Measurements from ENCODE around the gene CCL27. TPM values are rescaled to one million over a fixed set of nuclear protein-coding genes. Genes with fewer than 3 reads are reported as not detected.

CCL27 gene
- total and polyA plus RNA-seq, 4 donors: not detected

DNA sequence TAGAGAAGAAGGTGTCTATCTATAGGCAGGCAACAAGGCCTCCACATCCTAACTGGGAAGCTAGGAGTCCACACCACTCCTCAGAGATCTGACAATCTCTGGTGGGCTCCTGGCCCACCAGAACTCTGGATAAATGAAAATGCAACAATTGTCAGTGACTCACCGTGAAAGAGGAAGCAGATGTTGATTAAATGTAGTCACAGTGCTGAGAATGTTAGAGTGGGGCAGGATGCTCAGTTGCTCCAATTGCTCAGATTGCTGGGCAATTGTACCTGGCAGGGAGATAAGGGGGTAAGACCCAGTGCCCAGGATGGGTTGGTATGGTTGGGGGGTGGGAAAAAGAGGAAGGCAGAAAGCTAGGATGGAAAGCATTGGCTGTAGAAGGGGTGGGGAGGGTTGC, 24.3 kb upstream of the CCL27 start:
- H3K9me3 ChIP-seq (ENCODE audit: control insufficient read depth, low read length): no peaks in the 10 kb centered on the region
- no peak overlapping the region for H3K4me3 ChIP-seq (ENCODE audit: low read length in 2 of 2)
- no peaks in the 10 kb centered on the region for H3K27me3 ChIP-seq (ENCODE audit: control insufficient read depth in 1 of 2, insufficient read depth in 2 of 2, low read length in 1 of 2)
- DNase-seq: no peak
- H3K27ac ChIP-seq (ENCODE audit: low read depth in 1 of 2, low read length in 2 of 2): no peak overlapping the region
- no peak for ATAC-seq (ENCODE audit: low FRiP score)
- no peaks in the 10 kb centered on the region for H3K36me3 ChIP-seq (ENCODE audit: control insufficient read depth in 1 of 2, insufficient read depth in 2 of 2, low read length in 1 of 2)
- WGBS, 2 donors: 59 to 79% methylated on average over 1 of the region's 1 CpG
- no peaks in the 10 kb centered on the region for H3K4me1 ChIP-seq (ENCODE audit: control insufficient read depth in 1 of 2, insufficient read depth in 2 of 2, low read length in 2 of 2)
- intact Hi-C loops (cut with DNase I): no loop called here

DNA sequence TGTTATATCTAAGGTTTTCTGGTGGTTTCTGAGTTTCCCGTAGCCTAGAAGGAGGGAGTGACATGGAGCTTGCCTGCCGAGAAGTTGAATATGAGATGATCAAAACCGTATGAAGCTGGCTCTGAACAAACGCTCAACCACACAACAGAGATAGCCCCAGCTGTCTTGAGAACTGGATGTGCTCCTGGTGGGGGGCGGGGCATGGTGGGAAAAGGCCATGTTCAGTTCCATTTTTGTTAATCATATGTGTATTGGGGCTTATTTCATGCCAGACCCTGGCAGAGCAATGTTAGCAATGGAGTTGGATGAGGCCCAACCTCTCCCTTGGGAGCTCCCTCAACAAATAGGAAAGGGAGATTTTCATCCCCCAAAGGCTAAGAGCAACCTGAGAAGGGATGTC, 23.8 kb upstream of the CCL27 start:
- Histone ChIP-seq H3K27ac (ENCODE audit: low read depth in 1 of 2, low read length in 2 of 2) (no peak overlapping the region), H3K9me3 (ENCODE audit: control insufficient read depth, low read length) (no peaks in the 10 kb centered on the region), H3K4me3 (ENCODE audit: low read length in 2 of 2) (no peak overlapping the region), H3K27me3 (ENCODE audit: control insufficient read depth in 1 of 2, insufficient read depth in 2 of 2, low read length in 1 of 2) (no peaks in the 10 kb centered on the region), H3K36me3 (ENCODE audit: control insufficient read depth in 1 of 2, insufficient read depth in 2 of 2, low read length in 1 of 2) (no peaks in the 10 kb centered on the region), H3K4me1 (ENCODE audit: control insufficient read depth in 1 of 2, insufficient read depth in 2 of 2, low read length in 2 of 2) (no peaks in the 10 kb centered on the region)
- intact Hi-C loops (cut with DNase I): no loop called here
- no peak for ATAC-seq (ENCODE audit: low FRiP score)
- peak; percentile 54 to 82 for DNase-seq
- WGBS, 2 donors: 62 to 63% methylated on average over 5 of the region's 5 CpGs

DNA sequence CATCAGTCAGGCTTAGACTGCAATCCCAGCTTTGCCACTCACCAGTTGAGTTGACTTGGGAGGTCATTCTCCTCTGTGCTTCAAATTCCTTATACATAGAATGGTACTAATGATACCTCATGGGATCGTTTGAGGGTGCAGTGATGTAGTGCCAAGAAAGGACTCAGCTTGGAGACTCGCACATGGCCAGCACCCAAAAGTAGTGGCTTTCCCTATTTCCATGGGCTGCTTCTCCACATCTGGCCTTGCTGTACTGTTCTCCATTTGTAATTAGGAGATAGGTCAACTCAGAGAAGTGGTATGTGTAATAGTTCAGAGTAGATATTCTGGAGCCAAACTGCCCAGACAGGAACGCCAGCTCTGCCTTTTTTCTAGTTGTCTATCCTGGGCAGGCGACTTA, 23.1 kb upstream of the CCL27 start:
- no peak for DNase-seq
- intact Hi-C loops (cut with DNase I): no loop called here
- H3K36me3 ChIP-seq (ENCODE audit: control insufficient read depth in 1 of 2, insufficient read depth in 2 of 2, low read length in 1 of 2): no peaks in the 10 kb centered on the region
- no peaks in the 10 kb centered on the region for H3K27me3 ChIP-seq (ENCODE audit: control insufficient read depth in 1 of 2, insufficient read depth in 2 of 2, low read length in 1 of 2)
- 62 to 71% methylated on average over 4 of the region's 4 CpGs for whole genome bisulfite sequencing, 2 donors
- H3K9me3 ChIP-seq (ENCODE audit: control insufficient read depth, low read length): no peaks in the 10 kb centered on the region
- H3K27ac ChIP-seq (ENCODE audit: low read depth in 1 of 2, low read length in 2 of 2): no peak overlapping the region
- ATAC-seq (ENCODE audit: low FRiP score): no peak
- H3K4me1 ChIP-seq (ENCODE audit: control insufficient read depth in 1 of 2, insufficient read depth in 2 of 2, low read length in 2 of 2): no peaks in the 10 kb centered on the region
- no peak overlapping the region for H3K4me3 ChIP-seq (ENCODE audit: low read length in 2 of 2)

DNA sequence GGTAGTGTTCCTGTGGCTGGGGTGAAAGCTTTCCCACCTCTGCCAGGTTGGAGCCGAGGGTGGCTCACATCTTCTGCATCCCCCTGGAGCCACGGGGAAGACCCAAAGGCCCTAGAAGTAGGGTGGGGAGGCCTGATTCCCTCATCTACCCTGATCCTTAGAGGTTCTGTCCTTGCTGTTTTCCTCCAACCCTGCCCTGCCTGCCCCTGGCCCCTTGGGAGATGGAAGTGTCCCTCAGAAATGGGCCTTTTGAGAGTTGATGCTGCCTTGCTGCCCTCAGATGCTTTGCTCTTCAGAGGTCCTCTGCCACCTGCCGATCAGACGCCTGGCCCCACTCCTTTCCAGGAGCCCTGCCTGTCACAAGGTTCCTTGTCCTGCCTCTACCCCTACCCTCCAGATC, 22.4 kb upstream of the CCL27 start:
- H3K9me3 ChIP-seq (ENCODE audit: control insufficient read depth, low read length): no peaks in the 10 kb centered on the region
- no peak overlapping the region for H3K4me3 ChIP-seq (ENCODE audit: low read length in 2 of 2)
- ATAC-seq (ENCODE audit: low FRiP score) (no peak), DNase-seq (no peak)
- WGBS, 2 donors: 98% methylated on average over 4 of the region's 4 CpGs
- H3K27me3 ChIP-seq (ENCODE audit: control insufficient read depth in 1 of 2, insufficient read depth in 2 of 2, low read length in 1 of 2): no peaks in the 10 kb centered on the region
- H3K4me1 ChIP-seq (ENCODE audit: control insufficient read depth in 1 of 2, insufficient read depth in 2 of 2, low read length in 2 of 2): no peaks in the 10 kb centered on the region
- no peak overlapping the region for H3K27ac ChIP-seq (ENCODE audit: low read depth in 1 of 2, low read length in 2 of 2)
- H3K36me3 ChIP-seq (ENCODE audit: control insufficient read depth in 1 of 2, insufficient read depth in 2 of 2, low read length in 1 of 2): no peaks in the 10 kb centered on the region
- intact Hi-C loops (cut with DNase I): no loop called here

DNA sequence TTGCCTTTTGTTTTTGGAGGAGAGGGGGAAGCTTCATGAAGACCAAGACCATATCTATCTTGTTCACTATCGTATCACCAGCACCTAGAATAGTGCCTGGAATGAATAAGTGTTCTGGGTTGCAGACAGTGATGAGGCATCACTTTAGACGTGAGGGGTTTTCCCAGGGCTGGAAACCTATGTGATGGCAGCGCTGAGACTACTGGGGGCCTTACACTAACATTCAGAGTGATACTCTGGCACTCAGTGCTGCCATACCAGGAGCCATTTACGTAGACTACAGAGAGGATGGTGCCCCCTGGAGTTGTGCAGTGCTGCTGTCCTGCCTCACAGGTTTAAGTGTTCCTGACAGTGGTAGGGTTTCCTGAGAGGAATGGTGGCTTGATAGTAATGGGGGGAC, 21.7 kb upstream of the CCL27 start:
- Histone ChIP-seq H3K4me3 (ENCODE audit: low read length in 2 of 2) (no peak overlapping the region), H3K9me3 (ENCODE audit: control insufficient read depth, low read length) (no peaks in the 10 kb centered on the region), H3K27ac (ENCODE audit: low read depth in 1 of 2, low read length in 2 of 2) (no peak overlapping the region), H3K27me3 (ENCODE audit: control insufficient read depth in 1 of 2, insufficient read depth in 2 of 2, low read length in 1 of 2) (no peaks in the 10 kb centered on the region), H3K4me1 (ENCODE audit: control insufficient read depth in 1 of 2, insufficient read depth in 2 of 2, low read length in 2 of 2) (no peaks in the 10 kb centered on the region), H3K36me3 (ENCODE audit: control insufficient read depth in 1 of 2, insufficient read depth in 2 of 2, low read length in 1 of 2) (no peaks in the 10 kb centered on the region)
- WGBS, 2 donors: 93 to 95% methylated on average over 4 of the region's 4 CpGs
- ATAC-seq (ENCODE audit: low FRiP score) (no peak), DNase-seq (no peak)
- intact Hi-C loops (cut with DNase I): no loop called here

DNA sequence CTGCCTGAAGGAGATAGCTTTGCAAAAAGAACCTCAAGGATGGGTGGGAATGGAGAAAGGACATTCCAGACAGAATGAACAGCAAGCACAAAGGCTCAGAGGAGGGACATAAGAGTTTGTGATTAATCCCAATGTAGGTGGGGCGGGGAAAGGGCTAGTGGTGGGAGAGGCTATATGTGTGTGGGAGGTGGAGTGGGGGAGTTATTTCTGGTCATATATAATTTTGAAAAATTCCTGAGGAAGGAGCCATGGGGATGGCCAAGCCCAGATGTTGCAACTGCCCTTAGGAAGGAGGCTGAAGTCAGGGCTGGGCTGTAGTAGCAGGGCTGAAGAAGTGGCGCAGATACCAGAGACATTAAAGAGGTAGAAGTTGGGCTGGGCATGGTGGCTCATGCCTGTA, 13.4 kb upstream of the CCL27 start:
- H3K36me3 ChIP-seq (ENCODE audit: control insufficient read depth in 1 of 2, insufficient read depth in 2 of 2, low read length in 1 of 2): no peaks in the 10 kb centered on the region
- ATAC-seq (ENCODE audit: low FRiP score) (no peak), DNase-seq (no peak)
- 99 to 100% methylated on average over 2 of the region's 2 CpGs for WGBS, 2 donors
- H3K4me3 ChIP-seq (ENCODE audit: low read length in 2 of 2): no peak overlapping the region
- H3K4me1 ChIP-seq (ENCODE audit: control insufficient read depth in 1 of 2, insufficient read depth in 2 of 2, low read length in 2 of 2): no peaks in the 10 kb centered on the region
- no peaks in the 10 kb centered on the region for H3K27me3 ChIP-seq (ENCODE audit: control insufficient read depth in 1 of 2, insufficient read depth in 2 of 2, low read length in 1 of 2)
- no peak overlapping the region for H3K27ac ChIP-seq (ENCODE audit: low read depth in 1 of 2, low read length in 2 of 2)
- intact Hi-C loops (cut with DNase I): no loop called here
- H3K9me3 ChIP-seq (ENCODE audit: control insufficient read depth, low read length): no peaks in the 10 kb centered on the region

DNA sequence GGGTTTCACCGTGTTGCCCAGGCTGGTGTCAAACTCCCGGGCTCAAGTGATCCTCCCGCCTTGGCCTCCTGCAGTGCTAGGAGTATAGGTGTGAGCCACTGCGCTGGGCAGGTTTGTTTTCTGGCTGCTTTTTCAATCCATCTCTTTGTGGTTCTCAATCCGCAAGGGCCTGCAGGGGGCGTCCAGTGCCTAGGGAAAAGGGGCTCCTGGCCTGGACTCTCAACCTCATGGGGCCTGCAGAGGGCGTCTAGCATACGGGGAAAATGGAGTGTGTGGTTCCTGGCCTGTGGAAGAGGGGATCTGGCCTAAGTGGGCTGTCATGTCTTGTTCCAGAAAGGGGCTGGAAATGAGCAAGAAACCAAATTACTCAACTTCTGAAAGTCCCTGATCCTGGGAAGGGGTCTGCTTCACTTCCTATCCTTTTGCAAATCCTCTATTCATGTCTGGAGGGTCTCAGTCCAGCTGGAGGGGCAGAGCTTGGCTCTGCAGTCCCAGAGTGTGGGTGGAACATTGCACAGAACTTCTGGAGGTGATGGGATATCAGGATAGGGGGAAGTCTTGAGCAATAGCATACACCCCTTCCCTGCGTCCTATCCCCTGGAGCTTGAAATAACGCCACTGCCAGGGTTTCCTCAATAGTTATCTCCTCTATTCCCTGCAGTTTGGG, 12.7 kb upstream of the CCL27 start:
- 28 to 35% methylated on average over 10 of the region's 10 CpGs for WGBS, 2 donors
- DNase-seq: peak; percentile 83 to 91
- intact Hi-C loops (cut with DNase I): no loop called here
- no peaks in the 10 kb centered on the region for H3K9me3 ChIP-seq (ENCODE audit: control insufficient read depth, low read length)
- no peak overlapping the region for H3K27ac ChIP-seq (ENCODE audit: low read depth in 1 of 2, low read length in 2 of 2)
- no peak overlapping the region for H3K4me3 ChIP-seq (ENCODE audit: low read length in 2 of 2)
- no peaks in the 10 kb centered on the region for H3K36me3 ChIP-seq (ENCODE audit: control insufficient read depth in 1 of 2, insufficient read depth in 2 of 2, low read length in 1 of 2)
- H3K4me1 ChIP-seq (ENCODE audit: control insufficient read depth in 1 of 2, insufficient read depth in 2 of 2, low read length in 2 of 2): no peaks in the 10 kb centered on the region
- H3K27me3 ChIP-seq (ENCODE audit: control insufficient read depth in 1 of 2, insufficient read depth in 2 of 2, low read length in 1 of 2): no peaks in the 10 kb centered on the region
- ATAC-seq (ENCODE audit: low FRiP score): peak; percentile 79

DNA sequence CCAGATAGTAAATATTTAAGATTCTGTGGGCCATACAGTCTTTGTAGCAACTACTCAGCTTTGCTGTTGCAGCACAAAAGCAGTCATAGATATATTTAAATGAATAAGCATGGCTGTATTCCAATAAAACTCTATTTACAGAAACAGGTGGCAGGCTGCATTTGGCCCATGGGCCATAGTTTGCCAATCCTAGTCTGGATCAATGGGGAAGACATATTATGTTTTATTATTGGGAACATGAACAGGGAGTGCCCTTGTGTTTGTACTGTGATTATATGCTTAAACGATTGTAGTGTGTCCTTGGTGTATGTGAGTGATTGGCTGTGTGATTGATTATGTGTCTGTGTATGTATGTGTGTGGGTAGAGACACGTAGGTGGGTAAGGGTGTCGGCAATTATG, 12.0 kb upstream of the CCL27 start:
- 82 to 93% methylated on average over 3 of the region's 3 CpGs for WGBS, 2 donors
- Histone ChIP-seq H3K4me3 (ENCODE audit: low read length in 2 of 2) (no peak overlapping the region), H3K4me1 (ENCODE audit: control insufficient read depth in 1 of 2, insufficient read depth in 2 of 2, low read length in 2 of 2) (no peaks in the 10 kb centered on the region), H3K9me3 (ENCODE audit: control insufficient read depth, low read length) (no peaks in the 10 kb centered on the region), H3K36me3 (ENCODE audit: control insufficient read depth in 1 of 2, insufficient read depth in 2 of 2, low read length in 1 of 2) (no peaks in the 10 kb centered on the region), H3K27ac (ENCODE audit: low read depth in 1 of 2, low read length in 2 of 2) (no peak overlapping the region), H3K27me3 (ENCODE audit: control insufficient read depth in 1 of 2, insufficient read depth in 2 of 2, low read length in 1 of 2) (no peaks in the 10 kb centered on the region)
- intact Hi-C loops (cut with DNase I): no loop called here
- ATAC-seq (ENCODE audit: low FRiP score) (no peak), DNase-seq (no peak)

DNA sequence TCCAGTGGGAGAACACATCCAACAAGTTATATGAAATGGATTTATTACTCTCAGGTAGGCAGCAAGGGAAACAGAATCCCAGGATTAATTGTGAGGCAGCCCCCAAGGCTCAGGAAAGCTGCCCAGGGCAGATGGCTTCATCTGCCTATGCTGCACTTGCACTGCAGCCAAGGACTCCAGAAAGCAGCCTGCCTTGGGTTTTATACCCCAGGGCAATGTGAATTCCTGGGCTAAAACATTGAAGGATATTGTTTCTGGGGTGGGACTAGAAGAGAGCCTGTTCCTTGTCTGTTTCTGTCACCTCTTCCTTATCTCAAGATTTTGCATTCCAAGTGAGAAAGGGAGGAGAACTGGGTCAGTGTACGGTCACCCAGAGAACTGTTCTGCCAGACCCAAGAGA, 8.8 kb upstream of the CCL27 start:
- intact Hi-C loops (cut with DNase I): no loop called here
- ATAC-seq (ENCODE audit: low FRiP score): no peak
- no peaks in the 10 kb centered on the region for H3K9me3 ChIP-seq (ENCODE audit: control insufficient read depth, low read length)
- no peak for DNase-seq
- H3K4me3 ChIP-seq (ENCODE audit: low read length in 2 of 2): no peak overlapping the region
- H3K36me3 ChIP-seq (ENCODE audit: control insufficient read depth in 1 of 2, insufficient read depth in 2 of 2, low read length in 1 of 2): no peaks in the 10 kb centered on the region
- H3K27ac ChIP-seq (ENCODE audit: low read depth in 1 of 2, low read length in 2 of 2): no peak overlapping the region
- H3K27me3 ChIP-seq (ENCODE audit: control insufficient read depth in 1 of 2, insufficient read depth in 2 of 2, low read length in 1 of 2): no peaks in the 10 kb centered on the region
- no peaks in the 10 kb centered on the region for H3K4me1 ChIP-seq (ENCODE audit: control insufficient read depth in 1 of 2, insufficient read depth in 2 of 2, low read length in 2 of 2)
- WGBS, 2 donors: 71 to 79% methylated on average over 1 of the region's 1 CpG

Data from aorta (tissue), 5 donors.